NCI-H2029 treated with DMSO at 0.1 percent for 48 hours (cell line): Measurements from ENCODE around the gene SLC39A1.
A peak's percentile ranks its signal among the peaks of the same experiment; 100 is the strongest.
"Not testable (repeated sequence)": the region's sequence is repeated elsewhere in the genome, so short reads cannot be mapped to it uniquely, and the experiment has no call there.

Experiments used
- DNase-seq: peaks from one replicate; lab custom pipeline; 2025; lab: John Stamatoyannopoulos, UW

Gene SLC39A1, protein sequence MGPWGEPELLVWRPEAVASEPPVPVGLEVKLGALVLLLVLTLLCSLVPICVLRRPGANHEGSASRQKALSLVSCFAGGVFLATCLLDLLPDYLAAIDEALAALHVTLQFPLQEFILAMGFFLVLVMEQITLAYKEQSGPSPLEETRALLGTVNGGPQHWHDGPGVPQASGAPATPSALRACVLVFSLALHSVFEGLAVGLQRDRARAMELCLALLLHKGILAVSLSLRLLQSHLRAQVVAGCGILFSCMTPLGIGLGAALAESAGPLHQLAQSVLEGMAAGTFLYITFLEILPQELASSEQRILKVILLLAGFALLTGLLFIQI

DNA sequence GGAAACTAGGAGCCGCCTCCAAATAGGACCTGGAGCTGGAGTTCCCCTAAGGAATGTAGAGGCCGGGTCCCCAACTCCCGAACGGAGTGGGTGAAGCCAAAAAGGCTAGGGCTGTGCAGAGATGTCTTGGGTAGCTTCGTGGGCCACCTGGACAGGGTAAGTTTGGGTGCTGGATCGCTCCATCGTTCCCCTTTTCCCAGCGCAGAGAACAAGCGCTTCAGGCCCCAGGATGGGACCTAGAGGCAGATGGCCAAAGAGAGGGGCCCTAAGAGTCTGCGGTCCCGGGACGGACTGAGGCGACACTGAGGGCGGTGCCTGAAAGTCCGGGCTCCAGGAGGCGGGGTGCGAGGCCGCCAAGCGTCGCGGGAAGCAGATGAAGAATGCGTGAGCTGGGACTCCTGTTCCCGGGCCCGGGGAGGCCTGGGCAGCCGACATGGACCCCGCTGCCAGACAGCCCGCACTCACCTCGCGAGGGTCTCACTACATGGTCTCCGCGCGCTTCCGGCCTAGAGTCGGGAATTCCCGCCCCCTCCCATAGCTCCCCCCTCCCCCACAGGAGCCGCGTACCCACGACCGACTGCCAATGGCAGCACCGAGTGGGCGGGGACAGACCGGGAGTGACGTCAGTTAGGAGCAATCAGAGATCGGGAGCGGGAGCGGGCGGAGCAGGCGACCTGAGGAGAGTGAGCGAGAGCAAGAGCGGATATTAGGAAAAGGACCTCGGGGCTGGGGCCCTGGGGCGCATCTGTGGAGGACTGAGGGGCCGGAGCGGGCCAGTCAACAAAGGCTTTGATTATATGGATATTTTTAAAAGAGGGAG is at the start of gene SLC39A1:
Gene SLC39A1 (minus strand): TSS at position 508 of the 820 bp plus-strand sequence. CDS start 822 bp downstream, outside the sequence.
- DNase-seq, result peak; percentile 97

DNA sequence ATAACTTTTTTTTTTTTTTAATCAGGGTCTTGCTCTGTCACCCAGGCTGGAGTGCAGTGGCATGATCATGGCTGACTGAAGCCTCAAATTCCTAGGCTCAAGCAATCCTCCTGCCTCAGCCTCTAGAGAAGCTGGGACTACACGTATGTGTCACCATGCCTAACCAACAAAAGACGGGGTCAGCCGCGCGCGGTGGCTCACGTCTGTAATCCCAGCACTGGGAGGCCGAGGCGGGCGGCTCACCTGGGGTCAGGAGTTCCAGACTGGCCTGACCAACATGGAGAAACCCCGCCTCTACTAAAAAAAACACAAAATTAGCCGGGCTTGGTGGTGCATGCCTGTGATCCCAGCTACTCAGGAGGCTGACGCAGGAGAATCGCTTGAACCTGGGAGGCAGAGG is 49.2 kb upstream of the SLC39A1 start:
- DNase-seq, result not testable (repeated sequence)

DNA sequence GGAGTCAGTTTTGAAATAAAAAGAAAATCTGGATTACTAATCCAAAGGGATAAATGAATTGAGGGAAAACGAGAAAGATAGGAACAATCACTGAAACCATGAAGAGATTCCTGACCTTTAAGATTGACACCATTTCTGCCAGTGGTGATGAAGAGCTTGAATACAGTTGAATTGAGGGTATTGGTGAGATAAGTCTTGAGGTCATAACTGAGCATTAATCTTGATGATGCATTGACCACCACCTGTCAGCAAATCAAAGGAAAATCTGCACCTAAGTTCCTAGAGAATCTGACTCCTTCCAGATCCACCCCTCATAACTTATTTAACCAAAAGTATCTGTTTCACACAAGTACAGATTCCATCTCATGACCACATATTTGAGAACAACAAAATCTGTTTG is 48.8 kb upstream of the SLC39A1 start:
- no peak for DNase-seq

DNA sequence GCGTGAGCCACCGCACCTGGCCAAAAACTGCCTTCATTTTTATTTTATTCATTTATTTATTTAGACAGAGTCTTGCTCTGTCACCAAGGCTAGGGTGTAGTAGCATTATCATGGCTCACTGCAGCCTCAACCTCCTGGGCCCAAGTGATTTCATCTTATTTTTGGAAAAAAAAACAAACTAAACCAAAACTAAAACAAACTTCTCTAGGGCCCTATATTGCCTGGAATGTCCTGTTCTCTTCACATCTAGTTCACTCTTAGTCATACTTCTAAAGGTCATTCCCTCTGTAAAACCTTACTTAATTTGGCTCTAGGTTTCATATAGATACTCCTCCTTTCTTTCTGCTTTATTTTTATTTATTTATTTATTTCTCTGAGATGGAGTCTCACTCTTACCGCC is 42.8 kb upstream of the SLC39A1 start:
- no peak for DNase-seq

DNA sequence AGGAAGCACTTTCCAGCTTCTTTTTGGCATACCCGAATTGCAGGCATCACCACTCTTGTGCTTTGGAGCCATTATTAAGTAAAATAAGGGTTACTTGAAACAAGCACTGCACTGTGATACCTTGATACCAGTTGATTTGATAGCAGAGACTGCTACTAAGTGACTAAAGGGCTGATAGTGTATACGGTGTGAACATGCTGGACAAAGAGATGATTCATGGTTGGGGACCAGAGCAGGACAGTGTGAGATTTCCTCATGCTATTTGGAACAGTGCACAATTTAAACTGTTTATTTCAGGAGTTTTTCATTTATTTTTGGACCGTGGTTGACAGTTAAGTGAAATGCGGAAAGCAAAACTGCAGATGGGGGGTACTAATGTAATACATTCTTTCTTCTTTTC is 37.1 kb upstream of the SLC39A1 start:
- no peak for DNase-seq

DNA sequence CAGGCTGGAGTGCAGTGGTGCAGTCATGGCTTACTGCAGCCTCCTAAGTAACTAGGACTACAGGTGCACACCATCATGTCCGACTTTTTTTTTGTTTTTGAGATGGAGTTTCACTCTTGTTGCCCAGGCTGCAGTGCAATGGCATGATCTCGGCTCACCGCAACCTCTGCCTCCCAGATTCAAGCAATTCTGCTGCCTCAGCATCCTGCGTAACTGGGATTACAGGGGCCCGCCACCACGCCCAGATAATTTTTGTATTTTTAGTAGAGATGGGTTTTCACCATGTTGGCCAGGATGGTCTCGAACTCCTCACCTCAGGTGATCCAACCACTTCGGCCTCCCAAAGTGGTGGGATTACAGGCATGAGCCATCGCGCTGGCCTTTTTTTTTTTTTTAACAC is 33.5 kb upstream of the SLC39A1 start:
- not testable (repeated sequence) for DNase-seq

DNA sequence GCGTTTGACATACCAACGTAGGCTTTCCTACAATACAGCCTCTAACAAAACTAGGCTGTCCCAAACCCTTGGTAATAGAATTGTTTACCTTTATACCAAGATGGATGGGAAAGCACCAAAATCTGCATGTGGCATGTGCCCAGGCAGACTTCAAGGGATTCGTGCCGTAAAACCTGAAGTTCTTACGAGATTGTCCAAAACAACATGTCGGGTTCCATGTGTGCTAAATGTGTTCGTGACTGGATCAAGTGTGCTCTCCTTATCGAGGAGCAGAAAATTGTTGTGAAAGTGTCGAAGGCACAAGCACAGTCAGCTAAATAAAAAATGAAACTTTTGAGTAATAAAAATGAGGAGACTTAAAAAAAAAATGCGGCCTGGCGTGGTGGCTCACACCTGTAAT is 32.3 kb upstream of the SLC39A1 start:
- DNase-seq, result no peak

DNA sequence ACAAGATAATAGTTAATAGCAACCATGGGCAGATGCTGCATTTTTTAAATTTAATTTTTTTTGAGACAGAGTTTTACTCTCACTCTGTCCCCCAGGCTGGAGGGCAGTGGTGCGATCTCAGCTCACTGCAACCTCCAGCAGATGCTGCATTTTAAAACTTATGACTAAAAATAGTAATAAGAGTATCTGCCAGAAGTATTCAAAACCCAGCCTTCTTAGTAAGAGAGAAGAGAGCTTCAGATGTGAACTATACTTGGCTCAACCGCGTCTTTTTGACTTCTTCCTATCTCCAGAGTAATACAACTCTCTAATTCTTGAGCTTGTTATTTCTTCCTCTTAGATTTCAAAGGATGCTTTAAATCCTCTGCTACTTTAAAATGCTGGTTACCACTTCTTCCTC is 31.9 kb upstream of the SLC39A1 start:
- no peak for DNase-seq

DNA sequence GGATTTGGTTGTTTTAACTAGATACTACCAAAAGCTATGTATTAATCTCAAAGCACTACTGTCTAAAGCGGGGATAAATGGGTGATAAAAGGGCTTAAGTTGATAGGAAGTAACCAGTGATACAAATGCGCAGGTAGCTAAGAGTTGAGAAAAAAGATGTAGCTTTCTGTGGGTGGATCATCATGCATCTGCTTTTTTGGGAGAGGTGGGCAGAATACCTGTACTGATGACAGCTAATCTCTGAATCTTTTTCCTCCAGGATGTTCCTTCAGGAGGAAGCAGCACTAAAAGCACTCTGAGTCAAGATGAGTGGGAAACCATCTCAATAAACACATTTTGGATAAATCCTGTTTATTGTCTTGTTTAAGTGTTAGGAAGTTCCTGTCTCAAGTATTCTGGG is 28.5 kb upstream of the SLC39A1 start:
- no peak for DNase-seq

DNA sequence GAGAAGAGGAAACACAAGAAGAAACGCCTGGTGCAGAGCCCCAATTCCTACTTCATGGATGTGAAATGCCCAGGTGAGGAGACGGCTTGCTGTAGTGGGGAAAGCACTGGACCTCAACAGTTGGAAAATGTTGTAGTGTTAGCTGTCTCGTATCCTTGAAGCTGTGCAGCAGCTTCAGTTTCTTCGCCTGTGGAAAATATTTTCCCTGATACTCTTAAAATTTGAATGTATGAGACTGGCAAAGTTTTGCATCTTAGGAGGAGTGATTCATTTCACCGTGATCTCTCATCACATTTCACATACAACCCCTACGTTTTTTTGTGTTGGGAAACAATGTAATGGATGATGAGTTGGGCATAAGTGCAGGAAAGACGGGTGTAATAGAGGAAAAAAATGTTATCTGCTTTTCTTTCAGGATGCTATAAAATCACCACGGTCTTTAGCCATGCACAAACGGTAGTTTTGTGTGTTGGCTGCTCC is 27.9 kb upstream of the SLC39A1 start:
- no peak for DNase-seq

DNA sequence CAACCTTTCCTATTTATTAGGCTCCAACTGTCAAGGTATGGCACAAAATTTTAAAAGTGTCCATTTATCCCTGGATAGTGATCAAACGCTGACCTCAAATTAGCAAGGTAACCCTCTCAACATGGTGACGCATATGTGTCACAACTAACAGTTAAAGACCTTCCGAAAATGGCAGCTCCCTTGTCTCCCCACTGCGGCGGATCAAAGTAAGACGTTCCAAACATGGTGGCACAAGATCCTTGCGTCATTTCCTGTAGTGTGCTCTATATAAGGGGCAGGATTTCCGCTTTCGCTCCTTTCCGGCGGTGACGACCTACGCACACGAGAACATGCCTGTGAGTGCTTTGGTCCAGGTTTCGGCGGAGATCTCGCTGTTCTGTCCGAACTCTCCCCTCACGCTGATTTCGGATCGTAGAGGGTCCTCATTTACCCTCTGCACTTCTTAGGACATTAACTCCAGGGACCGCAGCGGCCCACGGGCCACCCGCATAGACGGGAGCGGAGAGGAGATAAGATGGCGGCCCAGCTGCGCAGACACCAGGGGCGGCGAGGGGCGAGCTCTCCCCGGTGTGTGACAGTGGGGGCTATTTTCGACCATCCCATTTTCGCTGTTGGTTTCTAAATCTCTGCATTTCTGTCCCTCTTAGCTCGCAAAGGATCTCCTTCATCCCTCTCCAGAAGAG is 27.3 kb upstream of the SLC39A1 start, which contains the start of gene RPS27:
Gene RPS27 (plus strand): TSS at position 295 of the 683 bp plus-strand sequence. CDS start 35 bp downstream, at position 330.
- DNase-seq, result peak; percentile 98

DNA sequence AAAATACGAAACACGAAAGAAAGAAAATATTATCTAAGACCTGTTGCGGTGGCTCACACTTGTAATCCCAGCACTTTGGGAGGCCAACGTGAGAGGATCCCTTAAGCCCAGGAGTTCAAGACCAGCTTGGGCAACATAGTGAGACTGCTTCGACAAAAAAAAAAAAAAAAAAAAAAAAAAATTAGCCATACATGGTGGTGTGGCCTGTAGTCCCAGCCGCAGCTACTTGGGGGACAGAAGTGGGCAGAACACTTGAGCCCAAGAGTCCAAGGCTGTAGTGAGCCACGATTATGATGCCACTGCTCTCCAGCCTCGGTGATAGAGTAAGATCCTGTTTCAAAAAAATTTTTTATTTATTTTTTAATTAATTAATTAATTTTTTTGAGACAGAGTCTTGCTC is 24.3 kb upstream of the SLC39A1 start:
- no peak for DNase-seq

DNA sequence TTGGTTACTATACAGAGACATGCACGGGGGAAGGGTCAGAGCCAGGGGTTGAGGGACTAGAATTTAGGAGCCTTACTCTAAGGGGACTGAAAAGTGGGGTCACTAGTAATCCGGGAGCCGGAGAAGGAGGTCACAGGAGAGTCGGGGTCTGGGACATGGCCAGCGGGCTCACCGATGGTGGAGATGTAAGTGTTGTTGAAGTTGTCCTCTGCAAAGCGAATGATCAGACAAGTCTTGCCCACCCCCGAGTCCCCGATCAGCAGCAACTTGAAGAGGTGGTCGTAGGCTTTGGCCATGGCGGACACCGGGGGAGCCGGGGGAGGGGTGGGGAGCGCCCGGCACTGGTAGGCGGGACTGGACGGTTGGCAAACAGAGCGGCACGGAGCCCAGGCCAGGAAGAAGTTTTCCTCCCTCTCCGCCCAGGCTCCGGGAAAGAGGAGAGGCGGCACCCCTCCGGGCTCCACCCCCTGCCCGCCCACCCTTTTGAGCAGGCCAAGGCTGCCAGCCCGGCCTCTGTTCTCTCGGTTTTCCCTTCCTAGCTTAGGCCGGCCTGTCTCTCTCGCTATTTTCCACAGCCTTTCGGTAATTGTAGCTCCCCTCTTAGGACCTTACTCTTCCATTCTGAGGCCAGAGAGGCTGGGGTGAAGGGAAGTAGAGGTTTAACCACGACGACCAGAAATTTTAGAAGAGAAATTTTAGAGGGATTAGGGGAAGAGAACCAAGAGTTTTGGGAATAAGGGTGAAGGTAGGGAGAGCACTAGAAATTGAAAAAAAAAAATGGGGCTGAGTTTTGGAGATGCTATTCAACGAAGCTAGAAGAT is 22.8 kb upstream of the SLC39A1 start, which contains the start of gene RAB13:
Gene RAB13 (minus strand): TSS at position 399 of the 821 bp plus-strand sequence. CDS start 103 bp downstream, at position 296.
- peak; percentile 56 for DNase-seq

DNA sequence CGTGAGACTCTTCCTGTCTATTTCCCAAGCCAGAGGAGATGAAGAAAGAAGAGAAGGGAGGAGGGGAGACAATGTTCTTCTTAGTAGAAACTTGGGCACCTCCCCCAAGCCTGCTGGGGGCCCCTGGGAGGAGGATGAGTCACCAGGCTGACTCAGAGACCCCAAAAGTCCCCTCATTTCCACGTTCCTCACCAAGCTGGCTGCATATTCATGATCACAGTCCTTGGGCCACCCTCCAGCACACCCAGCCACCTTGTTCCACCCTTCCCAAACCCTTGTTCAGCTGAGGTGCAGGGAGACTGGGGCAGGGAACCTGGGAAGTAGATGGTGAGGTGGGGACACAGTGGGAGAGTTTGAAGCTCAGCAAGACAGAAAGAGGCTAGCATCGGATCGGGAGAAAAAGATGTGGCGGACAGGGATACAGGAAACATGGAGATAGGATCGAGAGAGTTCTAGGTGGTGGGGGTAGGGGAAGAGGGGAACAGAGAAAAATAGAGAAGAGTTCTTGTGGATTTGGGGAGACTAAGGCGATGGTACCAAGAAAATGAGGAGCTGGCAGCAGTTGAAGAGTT is 22.1 kb upstream of the SLC39A1 start:
- DNase-seq, result no peak

DNA sequence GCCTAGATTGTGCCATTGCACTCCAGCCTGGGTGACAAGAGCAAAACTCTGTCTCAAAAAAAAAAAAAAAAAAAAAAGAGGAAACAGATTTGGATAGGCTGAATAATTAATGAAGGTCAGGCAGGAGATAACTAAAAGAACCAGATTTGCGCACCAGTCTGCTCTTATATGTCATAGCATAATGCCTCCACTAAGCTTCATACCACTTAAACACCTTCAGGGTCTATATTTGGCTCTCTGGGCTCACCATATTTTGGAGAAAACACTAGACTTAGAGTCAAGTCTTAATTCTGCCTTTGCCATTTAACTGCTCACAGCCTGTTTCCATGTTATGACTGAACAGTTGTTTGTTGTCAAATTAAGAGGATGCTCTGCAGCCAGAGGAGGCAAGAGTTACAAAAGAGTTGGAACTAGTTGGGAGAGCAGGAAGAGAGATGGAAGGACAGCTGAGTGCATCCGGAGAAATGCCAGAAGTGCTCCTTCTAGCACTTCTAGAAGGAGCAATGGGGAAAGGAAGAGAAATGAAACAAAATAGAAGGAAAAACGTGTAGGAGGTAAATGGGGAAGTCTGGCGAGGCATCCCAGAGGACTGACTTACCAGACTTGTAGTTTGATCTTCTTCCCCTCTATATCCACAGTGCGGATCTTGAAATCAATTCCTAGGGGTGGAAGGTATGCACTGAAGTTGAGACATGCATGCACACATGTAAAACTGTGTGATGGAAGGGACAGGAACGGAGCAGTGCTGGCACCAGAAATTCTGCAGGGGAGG is 21.0 kb upstream of the SLC39A1 start:
- no peak for DNase-seq

DNA sequence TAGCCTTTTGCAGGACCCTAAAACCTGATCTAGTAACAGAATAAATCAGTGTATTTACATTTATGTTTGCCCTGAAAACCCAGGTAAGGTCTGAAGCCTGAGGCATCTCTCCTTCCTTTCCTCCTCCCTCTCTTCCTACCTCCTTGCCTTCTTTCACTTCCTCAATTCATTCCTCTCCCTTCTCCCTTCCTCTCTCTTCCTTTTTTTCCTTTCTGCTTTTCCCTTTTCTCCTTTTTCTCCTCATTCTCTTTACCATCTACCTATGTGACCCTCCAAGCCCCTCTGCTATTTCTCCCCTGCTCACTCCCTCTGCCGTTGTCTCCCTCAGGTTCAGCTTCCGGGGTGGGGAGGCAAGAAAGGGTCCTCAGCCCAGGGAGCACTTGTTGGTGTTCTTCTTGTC is 18.4 kb upstream of the SLC39A1 start:
- not testable (repeated sequence) for DNase-seq

DNA sequence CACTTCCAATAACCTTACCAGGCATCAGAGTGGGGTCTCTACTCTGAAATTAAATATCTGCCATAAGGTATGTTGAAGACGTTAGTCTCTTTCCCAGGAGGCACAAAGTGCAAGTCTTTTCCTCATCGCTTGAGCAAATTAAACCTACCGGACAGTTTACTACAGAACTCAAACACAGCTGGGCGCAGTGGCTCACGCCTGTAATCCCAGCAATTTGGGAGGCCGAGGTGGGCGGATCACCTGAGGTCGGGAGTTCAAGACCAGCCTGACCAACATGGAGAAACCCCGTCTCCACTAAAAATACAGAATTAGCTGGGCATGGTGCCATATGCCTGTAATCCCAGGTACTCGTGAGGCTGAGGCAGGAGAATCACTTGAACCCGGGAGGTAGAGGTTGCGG is 15.8 kb upstream of the SLC39A1 start:
- DNase-seq, result not testable (repeated sequence)

DNA sequence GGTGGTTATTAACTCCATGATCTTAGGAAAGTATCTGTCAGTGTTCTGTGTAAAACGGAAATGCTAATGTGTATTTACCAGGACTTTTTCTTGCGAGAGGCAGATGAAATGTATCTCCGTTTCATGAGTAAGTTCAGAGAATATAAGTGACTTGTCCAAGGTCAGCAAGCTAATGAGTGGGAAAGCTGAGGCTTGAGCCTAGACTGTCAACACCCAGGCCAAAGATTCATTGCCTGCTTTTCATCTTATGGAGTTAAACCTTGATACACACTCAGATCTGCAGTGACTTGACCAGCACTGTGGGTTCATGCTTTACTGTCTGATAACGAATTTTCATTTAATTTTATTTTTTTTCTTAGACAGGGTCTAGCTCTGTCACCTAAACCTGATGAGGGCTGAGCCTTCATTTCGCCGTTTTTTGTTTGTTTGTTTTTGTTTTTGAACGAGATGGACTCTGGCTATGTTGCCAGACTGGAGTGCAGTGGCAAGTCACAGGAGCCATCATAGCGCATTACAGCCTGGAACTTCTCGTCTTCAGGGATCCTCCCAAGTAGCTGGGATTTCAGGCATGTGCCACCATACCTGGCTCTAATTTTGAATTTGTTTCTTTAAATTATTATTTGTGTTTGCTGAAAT is 15.1 kb upstream of the SLC39A1 start:
- no peak for DNase-seq
